GM12878 (cell line): ENCODE results near the gene HEBP1. TPM values are rescaled to one million over a fixed set of nuclear protein-coding genes. Genes with fewer than 3 reads are reported as not detected.

Experiments
- ATAC-seq: fragments of 200-7000 bp; cut with Tn5 transposase; 3 replicates; pipeline ENCODE4 v1.9.1; 2020; ENCODE audit warnings: mild to moderate bottlenecking, moderate library complexity
- BruUV-seq: library from RNA; stranded (reverse); fragments of 400-500 nt; replicated peaks from 2 replicates; lab custom pipeline; 2021; lab: Mats Ljungman, UMichigan
- CTCF ChIA-PET: fragments of 300-600 bp; sonication (Branson Sonifier 250); formaldehyde crosslinking; extraction: SDS; loops from one replicate; lab custom pipeline; 2021; ENCODE audit warnings: inconsistent platforms; lab: Yijun Ruan, JAX
- POLR2A ChIA-PET: fragments of 350-600 bp; formaldehyde crosslinking; extraction: SDS; loops from one replicate; lab custom pipeline; 2021; ENCODE audit warnings: inconsistent platforms; lab: Charles Lee
- RAD21 ChIA-PET: fragments of 300-600 bp; sonication (Branson Sonifier 250); formaldehyde crosslinking; loops from one replicate; lab custom pipeline; 2023; ENCODE audit warnings: antibody characterized with exemption; ENCODE audit not compliant: unreplicated experiment; lab: Charles Lee
- SMC1A ChIA-PET: fragments of 300-600 bp; sonication (Branson Sonifier 250); formaldehyde crosslinking; loops from one replicate; lab custom pipeline; 2023; ENCODE audit not compliant: unreplicated experiment, uncharacterized antibody; lab: Charles Lee
- DNase-seq: peaks from one replicate; pipeline ENCODE4 v3.0.0-alpha.2; 2011; ENCODE audit warnings: low read depth, low spot score
- FAIRE-seq: peaks from 3 replicates; lab custom pipeline; 2011; peaks lifted over from hg19 to GRCh38; lab: Jason Lieb, UNC
- H2AFZ ChIP-seq: 2 replicates; pipeline ENCODE4 v1.6.0; 2011; ENCODE audit warnings: low read depth, low read length, control low read depth; ENCODE audit not compliant: control insufficient read depth
- H3K27ac ChIP-seq: 2 replicates; pipeline ENCODE4 v1.5.1; 2011; ENCODE audit warnings: control low read depth; ENCODE audit not compliant: control insufficient read depth, insufficient read depth
- H3K27me3 ChIP-seq, 2 experiments: replicated peaks in 1 of 2; 2 replicates each; pipeline versions ENCODE4 v1.6.0 to v1.6.1; 2011; ENCODE audit warnings: low read length in 1 of 2; ENCODE audit not compliant: control insufficient read depth in 2 of 2, insufficient read depth in 2 of 2
- H3K36me3 ChIP-seq, 2 experiments: 2 replicates each; pipeline ENCODE4 v1.5.1; 2011; ENCODE audit warnings: low read length in 1 of 2; ENCODE audit not compliant: control insufficient read depth in 2 of 2, insufficient read depth in 2 of 2
- H3K4me1 ChIP-seq: 2 replicates; pipeline ENCODE4 v1.6.1; 2011; ENCODE audit warnings: mild to moderate bottlenecking, low read length, moderate library complexity, mixed read lengths; ENCODE audit not compliant: control insufficient read depth, insufficient read depth
- H3K4me2 ChIP-seq: 2 replicates; pipeline ENCODE4 v1.6.0; 2011; ENCODE audit warnings: control low read depth; ENCODE audit not compliant: control insufficient read depth, insufficient read depth
- H3K4me3 ChIP-seq: fragments of 200-600 bp; sonication (generic); 2 replicates; pipeline ENCODE4 v1.5.1; 2016
- H3K79me2 ChIP-seq: 2 replicates; pipeline ENCODE4 v1.6.0; 2011; ENCODE audit warnings: low read length; ENCODE audit not compliant: control insufficient read depth, insufficient read depth
- H3K9ac ChIP-seq: 2 replicates; pipeline ENCODE4 v1.8.0; 2011; ENCODE audit warnings: low read length, control low read depth, mixed read lengths; ENCODE audit not compliant: control insufficient read depth, insufficient read depth
- H3K9me3 ChIP-seq: replicated peaks from 3 replicates; pipeline ENCODE4 v1.5.1; 2011; ENCODE audit warnings: mild to moderate bottlenecking, low read length; ENCODE audit not compliant: control insufficient read depth, insufficient read depth
- H4K20me1 ChIP-seq: 2 replicates; pipeline ENCODE4 v1.6.0; 2011; ENCODE audit not compliant: control insufficient read depth, insufficient read depth
- CBFB ChIP-seq: IDR thresholded peaks from 2 replicates; pipeline ENCODE4 v1.6.1; 2016; ENCODE audit warnings: antibody characterized with exemption, low read depth
- CHD1 ChIP-seq: IDR thresholded peaks from 2 replicates; pipeline ENCODE4 v1.6.1; 2012; ENCODE audit warnings: low read depth, low read length, improper control_type of control experiment
- CREB1 ChIP-seq: IDR thresholded peaks from 2 replicates; pipeline ENCODE4 v1.6.1; 2012; ENCODE audit warnings: low read depth, mild to moderate bottlenecking, inconsistent platforms
- GABPA ChIP-seq: IDR thresholded peaks from 2 replicates; pipeline ENCODE4 v1.6.1; 2014; ENCODE audit warnings: antibody characterized with exemption, low read depth, mild to moderate bottlenecking, inconsistent platforms
- KLF5 ChIP-seq: fragments of 450-650 bp; IDR thresholded peaks from 2 replicates; pipeline ENCODE4 v1.6.1; 2014; ENCODE audit warnings: mild to moderate bottlenecking; ENCODE audit not compliant: partially characterized antibody
- MTA2 ChIP-seq: fragments of 450-650 bp; IDR thresholded peaks from 2 replicates; pipeline ENCODE4 v1.6.1; 2016; ENCODE audit warnings: low read depth, mild to moderate bottlenecking, moderate library complexity
- RUNX3 ChIP-seq: IDR thresholded peaks from 2 replicates; pipeline ENCODE4 v1.6.1; 2012; ENCODE audit warnings: low read length, inconsistent platforms
- SREBF2 ChIP-seq: IDR thresholded peaks from 2 replicates; pipeline ENCODE4 v1.6.1; 2012; ENCODE audit warnings: mild to moderate bottlenecking, low read length
- YY1 ChIP-seq: IDR thresholded peaks from 2 replicates; pipeline ENCODE4 v1.6.1; 2011; ENCODE audit warnings: low read depth, mild to moderate bottlenecking, low read length
- WGBS: methylation state at CpG from one replicate; pipeline ENCODE4 v1.1.6; 2016; ENCODE audit warnings: low lambda C conversion rate; ENCODE audit not compliant: insufficient replicate concordance, insufficient coverage; ENCODE audit errors: missing lambda C conversion rate; 5-methylcytosine and 5-hydroxymethylcytosine counted together
- in situ Hi-C: fragments of 300-500 bp; cut with MboI; formaldehyde crosslinking; loops from 9 replicates; pipeline ENCODE4 v1.14.3; 2018; ENCODE audit warnings: mixed read lengths
- intact Hi-C: fragments of 100-400 bp; cut with micrococcal nuclease; formaldehyde crosslinking; loops from one replicate; pipeline ENCODE4 v1.14.2; 2022; ENCODE audit not compliant: unreplicated experiment
- polyA plus RNA-seq, 11 experiments: library from polyadenylated mRNA; depleted of rRNA in 4 of 11; unstranded in 6 of 11; stranded (reverse) in 5 of 11; fragments of >200 nt; fragmentation: Nextera tagmentation in 4 of 11; fragmentation: Illumina TruSeq in 1 of 11; extraction: Ambion mirVana in 4 of 11; extraction: Trizol in 1 of 11; gene quantifications; 1 replicate in 1 of 11; 2 replicates in 10 of 11; pipeline versions ENCODE4 v1.2.1 to v1.2.3, GENCODE V29; 2011 to 2016; ENCODE audit warnings: inconsistent platforms in 2 of 11, missing spikeins in 2 of 11, low read depth in 1 of 11
- total RNA-seq, 4 experiments: library from RNA; depleted of rRNA in 3 of 4; stranded (reverse); fragments of >200 nt in 3 of 4; fragmentation: Illumina TruSeq in 1 of 4; extraction: Trizol in 1 of 4; gene quantifications; 2 replicates each; pipeline versions ENCODE4 v1.2.1 to v1.2.3, GENCODE V29; 2013 to 2021

Gene HEBP1
- total and polyA plus RNA-seq, 10 of the 15 experiments (the other 5 are each of a cell fraction or from before 2014, with no cell fraction given): 0.07 to 0.32 (median 0.18) TPM; not detected in 5

DNA sequence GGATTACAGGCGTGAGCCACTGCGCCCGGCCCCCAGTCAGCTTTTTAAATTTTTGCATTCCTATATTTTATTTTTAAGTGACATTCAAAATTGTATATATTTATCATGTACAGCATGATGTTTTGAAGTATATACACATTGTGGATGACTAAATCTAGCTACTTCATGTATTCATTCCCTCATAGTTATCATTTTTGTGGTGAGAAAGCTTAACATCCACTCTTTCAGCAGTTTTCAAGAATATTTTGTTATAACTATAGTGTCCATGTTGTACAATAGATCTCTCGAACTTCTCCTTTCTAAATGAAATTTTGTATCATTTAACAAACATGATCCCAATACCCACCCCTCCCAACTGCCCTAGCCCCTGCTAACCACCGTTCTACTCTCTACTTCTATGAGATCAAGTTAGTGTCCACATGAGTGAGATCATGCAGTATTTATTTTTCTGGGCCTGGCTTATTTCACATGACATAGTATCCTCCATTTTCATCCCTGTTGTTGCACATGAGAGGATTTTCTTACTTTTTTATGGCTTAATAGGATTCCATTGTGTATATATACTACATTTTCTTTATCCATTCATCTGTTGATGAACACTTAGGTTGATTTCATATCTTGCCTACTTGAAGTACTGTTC lies 8.8 kb upstream of the HEBP1 start:
- Histone ChIP-seq H4K20me1 (no peaks in the 10 kb centered on the region), H3K4me1 (no peaks in the 10 kb centered on the region), H3K4me3 (no peak overlapping the region), H3K27me3 (peaks cover 0 to 2% of the 10 kb centered on the region in 2 experiments; a peak in 3 of 4 replicates), H3K36me3 (no peaks in the 10 kb centered on the region), H3K9ac (no peak overlapping the region), H3K9me3 (no peaks in the 10 kb centered on the region), H3K79me2 (no peaks in the 10 kb centered on the region), H3K27ac (no peak overlapping the region), H2AFZ (no peak overlapping the region), H3K4me2 (no peak overlapping the region)
- in situ Hi-C loops: no loop called here
- POLR2A ChIA-PET: no interaction called here
- ATAC-seq (no peak), DNase-seq (no peak), FAIRE-seq (no peak)
- CTCF ChIA-PET: no interaction called here
- SMC1A ChIA-PET: no interaction called here
- RAD21 ChIA-PET: no interaction called here
- no TSS peak for BruUV-seq
- intact Hi-C loops: no loop called here
- 26% methylated on average over 5 of the region's 5 CpGs for WGBS
- TF ChIP-seq SREBF2 (no peak), YY1 (no peak), MTA2 (no peak), CBFB (no peak), CREB1 (no peak), GABPA (no peak), RUNX3 (no peak), CHD1 (no peak), KLF5 (no peak)
